Vagina (tissue), 2 donors: ENCODE measurements around the gene NT5DC4. TPM values are rescaled to one million over a fixed set of nuclear protein-coding genes. Genes with fewer than 3 reads are reported as not detected.

ENCODE experiments used
- DNase-seq, 2 donors: peaks; one replicate each; pipeline ENCODE4 v3.0.0-alpha.2; 2017; ENCODE audit errors: extremely low spot score in 2 of 2
- H3K27ac ChIP-seq: fragments of 200-600 bp; sonication (generic); one replicate; pipeline ENCODE4 v1.5.1; 2019
- H3K27me3 ChIP-seq: fragments of 200-600 bp; sonication (generic); one replicate; pipeline ENCODE4 v1.5.1; 2019
- H3K36me3 ChIP-seq, 2 donors: fragments of 200-600 bp; sonication (generic); one replicate each; pipeline ENCODE4 v1.5.1; 2017 to 2019
- H3K4me1 ChIP-seq: fragments of 200-600 bp; sonication (generic); one replicate; pipeline ENCODE4 v1.5.1; 2019
- H3K4me3 ChIP-seq, 2 donors: fragments of 200-600 bp; sonication (generic); 1 replicate in 1 of 2; 2 replicates in 1 of 2; pipeline ENCODE4 v1.5.1; 2016 to 2019
- H3K9me3 ChIP-seq: fragments of 200-600 bp; sonication (generic); one replicate; pipeline ENCODE4 v1.5.1; 2019
- POLR2A ChIP-seq, 2 donors: fragments of 450-650 bp; IDR thresholded peaks; one replicate each; pipeline ENCODE4 v1.6.1; 2017; ENCODE audit warnings: antibody characterized with exemption in 2 of 2, mild to moderate bottlenecking in 2 of 2, moderate library complexity in 2 of 2
- POLR2AphosphoS5 ChIP-seq, 2 donors: sonication (generic); formaldehyde crosslinking; IDR thresholded peaks; one replicate each; pipeline ENCODE4 v1.9.0; 2017; ENCODE audit warnings: antibody characterized with exemption in 2 of 2, mild to moderate bottlenecking in 2 of 2, low read depth in 1 of 2; ENCODE audit not compliant: insufficient read depth in 1 of 2
- intact Hi-C: fragments of 100-400 bp; cut with DNase I; formaldehyde crosslinking; loops from one replicate; pipeline ENCODE4 v1.15.1; 2023
- total RNA-seq: library from RNA; depleted of rRNA; stranded (reverse); fragments of >200 nt; gene quantifications from one replicate; pipeline ENCODE4 v1.2.3, GENCODE V29; 2016
- TF ChIP-seq, protein P1 (sequence below), 3 experiments: fragments of 450-650 bp in 2 of 3; fragments of 200-600 bp in 1 of 3; sonication (generic) in 1 of 3; IDR thresholded peaks; one replicate each; pipeline ENCODE4 v1.5.1; 2017 to 2019; ENCODE audit warnings: antibody characterized with exemption in 3 of 3, mild to moderate bottlenecking in 2 of 3, moderate library complexity in 2 of 3

NT5DC4 gene
- total RNA-seq, 1 donor from 2014 or later, result not detected

DNA sequence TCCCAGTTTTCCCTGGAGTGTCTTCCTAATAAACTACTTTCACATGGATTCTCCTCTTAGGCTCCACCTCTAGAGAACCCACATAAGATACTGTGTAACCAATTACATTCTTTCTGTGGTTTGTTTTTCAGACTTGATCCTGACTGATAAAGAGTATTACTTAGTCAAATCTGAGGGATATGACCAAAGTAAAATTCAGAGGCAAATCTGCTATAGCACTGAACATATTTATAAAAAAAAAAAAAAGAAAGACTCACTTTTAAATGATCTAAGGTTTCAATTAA is 29.7 kb downstream of the NT5DC4 start:
- H3K9me3 ChIP-seq, result no peaks in the 10 kb centered on the region
- no peak overlapping the region for H3K27ac ChIP-seq
- intact Hi-C loops, result loop anchor here (10.0 kb wide), 1 partner anchor 184 kb away; no protein-coding TSS in a partner anchor
- TF ChIP-seq, protein P1, sequence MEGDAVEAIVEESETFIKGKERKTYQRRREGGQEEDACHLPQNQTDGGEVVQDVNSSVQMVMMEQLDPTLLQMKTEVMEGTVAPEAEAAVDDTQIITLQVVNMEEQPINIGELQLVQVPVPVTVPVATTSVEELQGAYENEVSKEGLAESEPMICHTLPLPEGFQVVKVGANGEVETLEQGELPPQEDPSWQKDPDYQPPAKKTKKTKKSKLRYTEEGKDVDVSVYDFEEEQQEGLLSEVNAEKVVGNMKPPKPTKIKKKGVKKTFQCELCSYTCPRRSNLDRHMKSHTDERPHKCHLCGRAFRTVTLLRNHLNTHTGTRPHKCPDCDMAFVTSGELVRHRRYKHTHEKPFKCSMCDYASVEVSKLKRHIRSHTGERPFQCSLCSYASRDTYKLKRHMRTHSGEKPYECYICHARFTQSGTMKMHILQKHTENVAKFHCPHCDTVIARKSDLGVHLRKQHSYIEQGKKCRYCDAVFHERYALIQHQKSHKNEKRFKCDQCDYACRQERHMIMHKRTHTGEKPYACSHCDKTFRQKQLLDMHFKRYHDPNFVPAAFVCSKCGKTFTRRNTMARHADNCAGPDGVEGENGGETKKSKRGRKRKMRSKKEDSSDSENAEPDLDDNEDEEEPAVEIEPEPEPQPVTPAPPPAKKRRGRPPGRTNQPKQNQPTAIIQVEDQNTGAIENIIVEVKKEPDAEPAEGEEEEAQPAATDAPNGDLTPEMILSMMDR (IDR thresholded peaks at IDR 0.05), result no peak
- TF ChIP-seq POLR2AphosphoS5 (IDR thresholded peaks at IDR 0.05; ENCODE audit: insufficient read depth in 1 of 2, low read depth in 1 of 2), result no peak
- no peak for TF ChIP-seq POLR2A (IDR thresholded peaks at IDR 0.05)
- no peaks in the 10 kb centered on the region for H3K27me3 ChIP-seq
- no peaks in the 10 kb centered on the region for H3K4me1 ChIP-seq
- H3K36me3 ChIP-seq, result no peaks in the 10 kb centered on the region
- no peak overlapping the region for H3K4me3 ChIP-seq
- DNase-seq, result no peak

DNA sequence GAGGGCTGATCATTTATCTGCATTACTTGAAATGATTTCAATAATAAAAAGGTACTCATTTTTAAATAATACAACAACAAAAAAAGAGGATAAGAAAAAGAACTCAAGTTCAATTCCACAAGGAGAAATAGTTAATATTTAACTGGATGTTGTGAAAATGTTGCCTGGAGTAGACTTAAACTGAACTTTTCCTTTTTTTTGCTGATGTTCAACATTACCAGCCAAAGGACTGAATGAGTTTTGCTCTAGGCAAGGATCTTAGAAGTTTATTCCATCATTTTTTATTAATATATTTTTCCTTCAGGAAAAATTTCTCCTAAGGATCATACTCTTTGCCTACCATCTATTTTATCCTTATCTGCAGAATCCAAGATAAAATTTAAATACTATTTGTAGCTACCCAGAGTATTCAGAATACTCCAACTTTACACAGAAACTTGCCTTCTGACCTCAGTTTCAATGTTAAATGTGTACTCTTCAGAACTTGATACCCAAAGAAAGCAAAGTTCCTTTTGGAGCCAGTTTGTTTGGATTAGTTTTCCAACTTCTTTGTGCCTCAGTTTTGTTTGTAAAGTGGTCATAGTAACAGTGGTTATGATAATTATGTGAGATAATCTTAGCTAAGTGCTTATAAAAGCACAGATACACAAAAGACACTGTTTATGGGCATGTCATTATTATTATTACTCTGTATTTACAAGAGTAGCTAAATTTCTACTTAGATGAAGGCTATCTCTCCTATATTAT is 30.8 kb downstream of the NT5DC4 start:
- H3K36me3 ChIP-seq, result no peaks in the 10 kb centered on the region
- TF ChIP-seq, protein P1 (IDR thresholded peaks at IDR 0.05), result no peak
- no peak overlapping the region for H3K4me3 ChIP-seq
- H3K4me1 ChIP-seq, result no peaks in the 10 kb centered on the region
- no peak overlapping the region for H3K27ac ChIP-seq
- no peaks in the 10 kb centered on the region for H3K27me3 ChIP-seq
- DNase-seq, result no peak
- no peaks in the 10 kb centered on the region for H3K9me3 ChIP-seq
- intact Hi-C loops, result loop anchor here (10.0 kb wide), 1 partner anchor 183 kb away; no protein-coding TSS in a partner anchor

DNA sequence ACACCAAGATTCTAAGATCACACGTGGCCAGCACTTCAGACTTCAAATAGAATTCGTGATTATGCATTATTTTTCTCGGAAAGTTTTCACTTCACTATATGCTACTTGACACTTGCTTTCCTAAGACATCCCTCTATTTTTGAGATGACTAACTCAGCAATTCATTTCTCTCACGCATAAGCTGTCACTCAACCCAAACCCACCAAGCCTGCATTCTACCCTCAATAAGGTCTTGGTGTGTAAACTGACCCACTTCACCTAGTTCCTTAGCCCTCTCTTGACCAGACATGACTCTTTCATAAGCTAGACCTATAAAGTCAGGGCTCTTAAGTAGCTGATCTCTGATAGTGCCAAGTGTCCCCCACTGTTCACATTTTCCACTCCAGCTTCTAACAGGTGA is 31.8 kb downstream of the NT5DC4 start:
- no peak overlapping the region for H3K27ac ChIP-seq
- no peaks in the 10 kb centered on the region for H3K27me3 ChIP-seq
- DNase-seq, result no peak
- no peaks in the 10 kb centered on the region for H3K9me3 ChIP-seq
- H3K36me3 ChIP-seq, result no peaks in the 10 kb centered on the region
- intact Hi-C loops, result loop anchor here (10.0 kb wide), 1 partner anchor 182 kb away; no protein-coding TSS in a partner anchor
- TF ChIP-seq POLR2A (IDR thresholded peaks at IDR 0.05) (no peak), POLR2AphosphoS5 (IDR thresholded peaks at IDR 0.05; ENCODE audit: insufficient read depth in 1 of 2, low read depth in 1 of 2) (no peak)
- TF ChIP-seq, protein P1 (IDR thresholded peaks at IDR 0.05), result no peak
- no peak overlapping the region for H3K4me3 ChIP-seq
- H3K4me1 ChIP-seq, result no peaks in the 10 kb centered on the region

DNA sequence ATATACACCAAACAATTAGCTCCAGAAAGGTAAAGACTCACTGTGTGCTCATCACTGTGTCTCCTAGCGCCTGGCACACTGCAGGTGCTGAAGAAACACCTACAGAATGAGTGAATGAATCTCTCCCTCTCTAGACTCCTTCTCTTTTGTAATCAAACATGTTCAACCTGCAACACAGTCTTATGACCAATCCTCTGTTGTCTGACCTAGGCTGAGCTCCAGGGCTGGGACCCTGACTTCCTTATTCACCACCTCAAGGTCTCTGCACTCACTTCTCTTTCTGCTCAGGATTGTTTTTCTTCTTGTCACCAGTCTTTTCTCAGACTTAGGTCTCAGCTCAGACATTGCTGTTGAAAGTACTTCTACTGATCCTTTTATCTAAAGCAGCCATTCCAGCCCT is 33.7 kb downstream of the NT5DC4 start:
- Histone ChIP-seq H3K4me3 (no peak overlapping the region), H3K4me1 (no peaks in the 10 kb centered on the region), H3K9me3 (no peaks in the 10 kb centered on the region), H3K36me3 (no peaks in the 10 kb centered on the region), H3K27ac (no peak overlapping the region), H3K27me3 (no peaks in the 10 kb centered on the region)
- intact Hi-C loops, result loop anchor here (10.0 kb wide), 1 partner anchor 180 kb away; no protein-coding TSS in a partner anchor
- no peak for DNase-seq
- TF ChIP-seq POLR2AphosphoS5 (IDR thresholded peaks at IDR 0.05; ENCODE audit: insufficient read depth in 1 of 2, low read depth in 1 of 2), result no peak
- TF ChIP-seq, protein P1 (IDR thresholded peaks at IDR 0.05), result no peak
- TF ChIP-seq POLR2A (IDR thresholded peaks at IDR 0.05), result no peak

DNA sequence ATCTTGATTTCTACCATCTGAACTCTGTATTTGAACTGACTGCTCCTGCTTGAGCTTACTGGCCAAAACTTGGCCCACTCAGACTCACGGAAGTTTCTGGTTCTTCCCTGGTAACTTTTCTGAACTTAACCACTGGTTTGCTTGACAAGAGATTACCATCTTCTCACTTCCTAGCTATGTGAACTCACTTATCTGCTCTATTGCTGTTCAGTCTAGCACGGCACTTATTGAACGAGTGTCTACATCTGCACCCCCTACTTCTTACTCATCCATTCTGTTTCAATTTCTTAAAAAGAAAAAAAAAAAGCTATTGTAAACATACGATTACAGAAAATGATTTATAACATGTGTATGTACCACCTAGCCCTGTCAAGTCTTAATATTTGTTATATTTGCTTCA is 34.6 kb downstream of the NT5DC4 start:
- H3K4me1 ChIP-seq, result no peaks in the 10 kb centered on the region
- H3K36me3 ChIP-seq, result no peaks in the 10 kb centered on the region
- TF ChIP-seq, protein P1 (IDR thresholded peaks at IDR 0.05), result no peak
- TF ChIP-seq POLR2A (IDR thresholded peaks at IDR 0.05) (no peak), POLR2AphosphoS5 (IDR thresholded peaks at IDR 0.05; ENCODE audit: insufficient read depth in 1 of 2, low read depth in 1 of 2) (no peak)
- H3K9me3 ChIP-seq, result no peaks in the 10 kb centered on the region
- intact Hi-C loops, result loop anchor here (10.0 kb wide), 1 partner anchor 179 kb away; no protein-coding TSS in a partner anchor
- H3K27me3 ChIP-seq, result no peaks in the 10 kb centered on the region
- no peak for DNase-seq
- H3K4me3 ChIP-seq, result no peak overlapping the region
- no peak overlapping the region for H3K27ac ChIP-seq
